ENCODE results near the gene VPS37C.

- TF ChIP-seq EZH2 (IDR thresholded peaks at IDR 0.05; ENCODE audit: borderline replicate concordance, low read depth, low read length), result no peak
- no peak for TF ChIP-seq TSC22D4 (tag; IDR thresholded peaks at IDR 0.05)
- no peak for TF ChIP-seq ZBTB43 (CRISPR knock-in tag; IDR thresholded peaks at IDR 0.05)
- TF ChIP-seq CTCF (IDR thresholded peaks at IDR 0.05 in 2 of 3, conservative IDR thresholded peaks at IDR 0.05 in 1 of 3; ENCODE audit: insufficient read depth in 2 of 3, low read depth in 1 of 3, low read length in 3 of 3), result no peak
- TF ChIP-seq NFATC3 (IDR thresholded peaks at IDR 0.05), result no peak
- TF ChIP-seq ARID2 (IDR thresholded peaks at IDR 0.05), result no peak
- TF ChIP-seq FOS (IDR thresholded peaks at IDR 0.05; ENCODE audit: extremely low read depth, insufficient read length), result no peak
Observed at GRCh38 chr11:61150706-61151544, 10.3 kb downstream of the VPS37C start.
